GM21360 (cell line): ENCODE data around the gene KDM4B.

Experiments used
- ATAC-seq: cut with Tn5 transposase; IDR thresholded peaks from one replicate; pipeline ENCODE4 v1.9.1; 2021; ENCODE audit warnings: mild to moderate bottlenecking, moderate library complexity; ENCODE audit not compliant: unreplicated experiment

Gene KDM4B

DNA sequence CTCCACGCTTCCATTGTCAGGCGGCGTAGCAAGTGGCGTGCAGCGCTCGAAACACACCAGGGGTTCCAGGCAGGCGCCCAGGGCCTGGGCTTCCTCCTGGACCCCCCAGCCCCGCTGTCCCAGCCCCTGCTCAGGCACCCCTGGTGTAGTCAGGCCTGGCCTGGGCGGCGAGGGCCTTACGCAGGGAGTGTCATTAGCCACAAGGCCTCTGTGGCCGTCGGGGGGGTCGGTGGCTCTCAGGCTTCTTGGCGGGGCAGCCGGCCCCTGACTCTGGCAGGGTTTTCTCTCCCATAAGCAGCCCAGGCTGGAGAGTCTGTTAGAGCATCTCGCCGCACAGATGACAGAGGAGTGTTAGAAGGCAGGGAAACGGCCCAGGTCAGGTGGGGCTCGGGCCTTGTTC lies 116.7 kb downstream of the KDM4B start:
- no peak for ATAC-seq

DNA sequence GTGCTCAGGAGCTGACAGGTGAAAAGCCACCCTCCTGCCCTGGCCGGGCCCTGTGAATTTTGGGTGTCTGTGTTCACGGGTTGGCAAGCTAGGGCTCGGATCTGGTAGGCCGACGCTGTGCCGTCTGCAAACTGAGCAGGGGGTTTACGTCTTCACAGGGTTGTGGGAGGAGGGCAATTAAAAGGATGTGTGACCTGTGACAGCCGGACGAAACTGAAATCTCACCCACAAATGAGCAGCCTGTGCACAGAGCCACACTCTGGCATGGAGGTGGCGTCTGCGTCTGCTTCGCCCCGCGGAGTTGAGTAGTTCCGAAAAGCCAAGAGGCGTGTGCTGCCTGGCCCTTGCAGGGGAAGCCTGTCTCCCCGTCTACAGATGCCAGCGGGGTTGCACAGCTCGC lies 117.3 kb downstream of the KDM4B start:
- ATAC-seq = no peak

DNA sequence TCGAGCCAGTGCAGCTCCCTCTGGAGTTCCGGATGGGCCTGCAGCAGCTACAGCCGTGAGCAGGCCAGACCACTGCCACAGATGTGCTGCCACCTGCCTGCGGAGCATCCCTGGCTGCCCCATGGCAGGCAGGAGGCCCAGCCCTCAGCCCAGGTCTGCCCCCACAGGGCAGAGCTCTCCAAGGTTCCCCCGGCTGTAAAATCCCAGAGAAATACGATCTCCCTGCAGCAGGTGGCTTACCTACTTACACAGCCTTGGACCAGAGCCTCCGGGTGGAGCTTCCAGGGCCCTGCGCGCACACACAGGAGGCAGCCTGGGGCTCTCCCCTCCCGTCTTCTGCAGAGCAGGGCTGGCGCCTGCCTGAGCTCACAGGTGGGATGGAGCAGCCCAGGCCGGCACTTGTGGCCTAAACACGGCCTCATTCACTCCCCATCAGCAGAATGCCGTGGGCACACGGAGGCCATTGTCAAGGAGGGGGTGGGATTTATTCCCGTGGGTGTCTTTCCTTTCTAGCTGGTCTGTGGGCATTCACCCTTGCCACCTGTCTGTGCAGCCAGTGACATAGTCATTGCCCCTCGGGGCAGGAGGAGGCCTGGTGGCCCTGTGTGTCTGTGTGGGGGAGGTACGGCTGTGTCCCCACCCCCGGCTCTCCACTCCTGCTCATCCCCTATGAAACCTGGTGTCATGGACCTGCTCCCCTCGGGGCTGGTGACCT lies 118.0 kb downstream of the KDM4B start:
- no peak for ATAC-seq

DNA sequence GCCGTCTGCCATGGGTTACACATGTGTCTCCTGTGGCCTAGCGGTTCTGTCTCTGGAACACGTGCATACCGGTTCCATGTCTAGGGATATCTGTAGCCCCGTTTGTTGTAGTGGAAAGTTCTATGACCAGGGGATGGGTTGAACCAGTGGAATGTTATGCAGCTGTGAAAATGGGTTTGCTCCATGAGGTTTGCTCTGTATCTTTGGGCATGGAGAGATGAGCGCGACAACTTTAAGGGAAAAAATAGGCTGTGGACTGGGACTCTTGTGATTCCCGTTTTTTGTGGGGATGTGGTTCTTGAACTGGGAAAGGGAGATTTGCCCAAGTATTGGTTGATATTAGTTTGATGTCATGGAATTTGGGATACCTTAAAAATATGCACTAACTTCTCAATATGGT lies 120.4 kb downstream of the KDM4B start:
- no peak for ATAC-seq

DNA sequence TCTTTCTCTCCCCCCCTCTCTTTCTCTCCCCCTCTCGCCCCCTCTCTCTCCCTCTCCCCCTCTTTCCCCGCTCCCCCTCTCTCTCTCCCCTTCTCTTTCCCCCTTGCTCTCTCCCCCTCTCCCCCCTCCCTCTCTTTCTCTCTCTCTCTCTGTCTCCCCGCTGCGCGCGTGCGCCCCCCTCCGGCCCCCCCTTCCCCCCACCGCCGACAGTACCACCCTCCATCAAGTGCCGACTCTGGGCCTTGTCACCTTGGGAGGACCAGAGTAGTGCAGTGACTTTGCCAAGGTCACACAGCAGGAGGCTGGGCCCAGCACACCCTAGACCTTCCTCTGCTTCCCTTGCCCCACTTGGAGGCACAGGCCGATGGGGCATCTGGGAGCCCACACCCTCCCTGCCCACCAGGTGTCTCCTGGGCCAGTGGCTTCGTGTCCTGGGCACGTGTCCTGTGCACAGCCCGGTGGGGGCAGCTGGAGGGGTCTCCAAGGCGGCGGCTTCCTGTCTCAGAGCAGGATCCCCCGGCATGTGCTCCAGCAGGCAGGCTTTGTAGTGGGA lies 121.6 kb downstream of the KDM4B start:
- no peak for ATAC-seq

DNA sequence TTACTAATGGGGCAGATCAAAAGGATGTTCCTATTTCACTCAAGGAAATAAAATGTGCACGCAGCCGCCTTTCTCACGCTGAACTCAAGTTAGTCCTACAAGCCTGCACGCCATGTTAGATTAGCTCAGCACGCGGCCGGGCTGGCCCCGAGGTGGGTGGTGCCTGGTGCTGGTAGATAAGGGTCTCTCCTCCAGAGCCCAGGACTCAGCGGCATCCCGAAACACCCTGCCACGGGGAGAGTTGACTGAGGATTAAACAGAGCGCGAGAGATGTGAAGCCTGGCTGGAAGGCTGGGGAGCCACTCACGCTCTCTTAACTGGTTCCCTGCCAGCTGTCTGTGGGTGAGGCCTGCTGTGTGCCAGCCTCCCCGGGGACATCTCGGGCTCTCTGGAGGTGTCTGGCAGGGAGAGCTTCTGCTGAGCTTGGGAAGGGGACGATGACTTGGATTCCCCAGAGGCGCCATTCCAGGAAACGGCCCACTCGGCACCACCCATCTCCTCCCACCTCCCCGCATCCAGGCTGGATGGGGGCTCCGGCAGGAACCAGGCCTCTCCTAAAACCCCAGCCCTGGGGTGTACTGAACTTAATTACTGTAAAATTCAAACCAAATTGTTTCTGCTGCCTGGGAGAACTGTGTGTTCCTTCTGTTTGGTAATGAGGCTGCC lies 122.2 kb downstream of the KDM4B start:
- ATAC-seq = no peak

DNA sequence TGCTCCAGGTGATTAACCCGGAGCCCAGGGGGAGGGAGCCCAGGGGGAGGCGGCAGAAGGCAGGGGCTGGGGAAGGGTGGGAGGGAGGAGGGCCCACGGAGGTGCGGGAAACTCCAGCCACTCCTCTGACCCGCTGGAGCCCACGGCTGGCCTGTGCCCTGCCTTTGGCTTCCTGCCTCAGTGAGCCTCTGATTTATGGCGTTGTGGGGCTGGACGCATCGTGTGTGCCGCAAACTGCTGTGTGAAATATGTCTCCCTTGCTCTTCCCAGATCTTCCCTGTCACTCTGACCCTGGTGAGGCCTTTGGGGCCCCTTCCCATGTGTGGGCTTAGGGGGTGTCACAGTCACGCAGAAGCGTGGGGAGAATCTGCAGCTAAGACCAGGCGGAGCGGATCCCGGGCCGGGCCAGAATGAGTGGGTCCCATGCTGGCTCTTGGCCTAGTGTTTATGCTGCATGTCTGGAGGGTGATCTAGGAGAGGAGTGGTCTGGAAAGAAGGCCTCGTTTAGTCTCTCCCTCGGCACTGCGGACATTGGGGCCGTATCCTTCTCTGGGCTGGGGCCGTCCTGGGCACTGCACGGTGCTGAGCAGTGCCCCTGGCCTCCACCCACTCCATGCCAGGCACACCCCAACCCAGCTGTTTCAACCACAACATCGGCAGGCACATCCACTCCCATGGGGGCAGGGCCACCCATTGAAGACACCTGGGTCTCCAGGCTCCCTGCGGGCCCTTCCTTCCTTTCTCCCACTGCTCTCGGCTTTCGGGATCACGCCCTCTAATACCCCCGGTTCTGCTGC lies 123.0 kb downstream of the KDM4B start:
- ATAC-seq = no peak

DNA sequence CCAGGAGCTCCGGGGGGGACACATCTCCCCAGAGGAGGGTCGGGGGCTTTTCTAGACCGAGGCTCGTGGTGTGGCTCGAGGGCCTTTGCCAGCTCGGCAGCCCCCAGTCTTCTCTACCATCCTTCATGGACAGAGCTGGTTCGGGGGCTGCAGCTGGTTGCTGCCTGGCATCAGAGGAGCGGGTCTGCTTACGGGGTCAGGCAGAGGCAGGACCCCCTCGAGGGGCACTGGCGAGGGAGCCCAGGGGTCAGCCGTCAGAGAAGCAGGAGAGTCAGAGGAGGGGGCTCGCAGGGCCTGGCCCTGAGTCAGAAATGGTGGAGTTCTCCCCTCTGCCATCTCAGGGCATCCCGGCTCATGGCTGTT lies 123.5 kb downstream of the KDM4B start:
- ATAC-seq = no peak

DNA sequence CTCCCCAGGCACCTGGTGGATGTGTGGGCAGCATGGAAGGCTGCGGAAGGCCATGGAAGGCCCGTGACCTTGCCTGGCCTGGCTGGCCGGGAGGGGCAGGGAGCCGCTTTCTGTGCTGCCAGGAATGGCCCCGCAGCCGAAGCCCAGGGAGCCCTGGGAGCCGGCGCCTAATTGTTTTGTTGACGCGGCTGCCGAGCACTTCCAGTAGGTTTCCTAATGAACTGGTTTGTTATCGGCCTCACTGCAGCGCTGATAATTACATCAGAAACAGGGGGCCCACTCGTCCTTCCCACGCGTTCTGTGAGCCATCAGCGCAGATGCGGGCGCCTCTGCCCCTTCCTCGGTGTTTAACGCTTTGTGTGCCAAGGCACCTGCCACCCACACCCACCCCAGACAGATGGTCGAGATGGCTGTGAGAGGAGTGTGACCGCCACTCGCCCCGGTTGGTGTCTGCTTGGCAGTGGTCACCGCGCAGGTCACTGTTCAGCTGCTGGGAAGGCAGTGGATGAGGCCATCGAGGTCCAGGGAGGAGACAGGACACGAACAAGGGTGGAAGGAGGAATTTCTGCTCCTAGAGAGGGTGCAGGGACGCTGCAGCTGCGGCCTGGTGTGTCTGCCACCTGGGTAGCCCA lies 124.5 kb downstream of the KDM4B start:
- no peak for ATAC-seq

DNA sequence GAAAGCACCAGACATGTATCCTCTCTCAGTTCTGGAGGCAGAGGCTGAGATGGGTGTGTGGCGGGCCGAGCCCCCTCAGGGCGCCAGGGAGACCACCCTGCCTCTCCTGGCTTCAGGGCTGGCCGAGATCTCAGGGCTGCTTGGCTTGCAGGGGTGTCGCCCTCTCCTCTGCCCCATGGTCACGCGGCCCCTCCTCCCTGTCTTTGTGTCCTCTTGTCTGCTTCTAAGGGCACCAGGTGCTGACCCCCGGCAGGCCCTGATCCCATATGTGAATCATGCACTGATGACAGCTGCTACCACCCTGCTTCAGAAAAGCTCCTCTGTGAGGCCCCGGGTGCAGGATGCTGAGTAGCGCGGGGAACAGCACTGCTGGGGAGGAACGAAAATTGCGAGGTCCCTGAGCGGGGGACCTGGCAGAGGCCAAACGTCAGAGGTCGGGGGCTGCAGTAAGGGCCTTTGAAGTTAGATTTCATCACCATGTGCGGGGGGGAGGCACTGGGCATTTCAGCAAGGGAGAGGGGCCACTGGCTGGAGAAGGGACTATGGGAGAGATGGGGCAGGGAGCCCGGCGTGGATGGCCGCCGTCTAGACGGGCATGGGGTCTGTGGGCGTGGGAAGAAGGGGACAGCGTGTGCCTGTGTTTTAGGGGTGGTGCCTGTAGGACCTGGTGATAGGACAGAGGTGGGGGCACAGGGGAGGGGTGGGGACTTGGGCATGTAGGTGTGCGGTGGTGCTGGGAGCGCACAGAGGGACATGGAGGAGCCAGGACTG lies 125.2 kb downstream of the KDM4B start:
- ATAC-seq = no peak

DNA sequence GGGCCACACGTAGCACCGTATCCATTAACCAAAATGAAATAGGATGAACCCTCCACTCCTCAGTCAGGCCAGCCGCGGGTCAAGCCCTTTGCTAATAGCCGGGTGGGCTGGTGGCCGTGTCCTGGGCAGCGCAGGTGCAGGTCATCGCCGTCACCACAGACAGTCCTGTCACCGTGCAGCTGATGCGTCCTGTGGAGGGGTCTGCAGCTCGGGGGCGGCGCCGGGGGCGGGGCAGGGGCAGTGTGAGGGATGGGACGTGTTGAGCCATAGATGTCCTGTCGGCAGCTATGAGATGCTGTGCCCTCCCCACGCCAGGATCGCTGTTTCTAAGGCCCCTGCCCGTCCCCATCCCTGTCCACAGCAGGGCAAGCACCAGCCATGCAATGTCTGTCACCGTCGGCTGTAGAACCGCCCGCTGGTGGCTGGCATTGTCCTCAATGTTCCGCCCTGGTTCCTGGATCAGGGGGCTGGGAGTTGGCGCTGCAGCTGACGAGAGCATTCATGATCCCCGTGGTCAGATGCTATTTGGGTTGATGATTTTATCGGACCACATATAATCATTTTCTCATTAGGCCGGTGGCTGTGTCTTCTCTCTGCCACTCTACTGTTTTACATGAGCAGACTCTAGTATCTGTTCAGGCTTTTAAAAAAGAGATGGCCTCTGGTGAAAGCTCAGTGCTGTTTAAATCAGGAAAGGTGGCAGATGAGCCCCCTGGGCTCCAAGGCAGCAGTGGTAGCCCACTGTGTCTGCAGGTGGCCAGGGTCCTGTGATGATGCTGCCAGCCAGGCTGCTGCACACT lies 126.1 kb downstream of the KDM4B start:
- ATAC-seq = no peak

DNA sequence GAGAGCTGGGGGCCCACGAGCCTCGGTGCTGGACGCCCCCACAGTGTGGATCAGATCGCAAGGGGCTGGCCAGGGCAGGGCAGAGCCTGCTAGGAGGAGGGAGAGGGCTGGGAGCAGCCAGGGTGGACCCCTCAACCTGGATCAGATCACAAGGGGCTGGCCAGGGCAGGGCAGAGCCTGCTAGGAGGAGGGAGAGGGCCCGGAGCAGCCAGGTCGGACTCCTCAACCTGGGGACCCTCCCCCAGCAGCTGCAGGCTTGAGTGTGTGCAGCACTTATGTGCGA lies 126.6 kb downstream of the KDM4B start:
- no peak for ATAC-seq

DNA sequence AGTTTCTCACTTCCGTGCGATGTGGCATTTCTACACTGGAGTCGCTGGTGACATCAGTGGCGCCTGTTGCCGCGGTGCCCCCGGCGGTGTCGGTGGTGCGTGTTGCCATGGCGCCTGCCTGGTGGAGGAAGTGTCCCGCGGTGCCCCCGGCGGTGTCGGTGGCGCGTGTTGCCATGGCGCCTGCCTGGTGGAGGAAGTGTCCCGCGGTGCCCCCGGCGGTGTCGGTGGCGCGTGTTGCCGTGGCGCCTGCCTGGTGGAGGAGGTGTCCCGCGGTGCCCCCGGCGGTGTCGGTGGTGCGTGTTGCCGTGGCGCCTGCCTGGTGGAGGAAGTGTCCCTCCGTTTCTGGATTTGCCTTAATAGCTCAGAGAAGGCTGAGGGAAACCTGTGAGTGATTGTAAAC lies 127.6 kb downstream of the KDM4B start:
- no peak for ATAC-seq

DNA sequence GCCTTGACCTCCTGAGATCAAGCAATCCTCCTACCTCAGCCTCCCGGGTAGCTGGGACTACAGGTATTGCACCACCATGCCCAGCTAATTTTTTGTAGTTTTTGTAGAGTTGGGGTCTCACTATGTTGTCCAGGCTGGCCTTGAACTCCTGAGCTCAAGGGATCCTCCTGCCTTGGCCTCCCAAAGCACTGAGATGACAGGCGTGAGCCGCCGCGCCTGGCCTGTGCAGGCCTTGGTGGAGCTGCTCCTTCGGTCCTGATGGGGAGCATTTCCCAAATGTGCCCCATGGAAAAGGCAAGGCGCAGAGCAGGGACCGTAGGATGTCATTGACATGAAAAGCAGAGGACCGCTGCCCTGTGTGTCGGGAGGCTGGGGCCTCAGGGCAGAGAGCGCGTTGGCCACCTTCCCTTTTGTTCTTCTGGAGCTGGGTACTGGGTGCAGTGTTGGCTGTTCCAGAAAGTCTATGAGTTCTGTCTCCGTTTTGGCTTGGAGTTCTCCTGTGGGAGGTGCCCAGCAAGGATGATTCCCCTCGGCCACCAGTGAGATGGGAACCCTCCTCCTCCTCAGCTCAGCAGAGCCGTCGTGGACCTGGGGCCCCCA lies 128.5 kb downstream of the KDM4B start:
- ATAC-seq = no peak

DNA sequence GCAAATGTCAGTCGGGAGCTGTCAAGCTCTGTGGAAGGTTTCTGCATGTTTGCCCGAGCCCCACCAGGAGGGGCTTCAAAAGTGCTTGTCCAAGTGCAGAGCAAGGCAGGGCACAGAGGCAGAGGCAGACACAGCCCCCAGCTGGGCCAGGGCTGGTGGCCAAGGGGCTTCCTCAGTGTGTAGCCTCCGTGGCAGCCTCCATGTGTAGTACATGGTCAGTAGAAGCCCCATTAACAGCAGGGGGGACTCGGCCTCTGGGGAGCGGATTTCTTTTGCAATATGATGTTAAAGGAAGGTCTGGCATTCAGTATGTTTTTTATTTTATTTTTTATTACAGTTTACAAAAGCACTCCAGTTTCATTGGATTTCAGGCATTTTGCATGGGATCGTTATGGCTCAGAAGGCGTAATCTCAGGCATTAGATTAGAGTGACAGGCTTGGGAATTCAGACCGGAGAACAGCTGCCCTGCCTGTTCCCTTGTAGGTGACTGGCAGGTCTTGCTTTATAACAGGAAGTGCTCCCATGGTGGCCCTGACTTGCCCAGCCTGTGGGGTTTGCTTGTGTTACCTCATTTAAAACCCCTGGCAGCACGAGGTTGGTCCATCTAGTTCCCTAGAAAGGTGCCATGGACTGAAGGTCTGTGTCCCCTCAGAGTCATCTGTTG lies 129.2 kb downstream of the KDM4B start:
- no peak for ATAC-seq

DNA sequence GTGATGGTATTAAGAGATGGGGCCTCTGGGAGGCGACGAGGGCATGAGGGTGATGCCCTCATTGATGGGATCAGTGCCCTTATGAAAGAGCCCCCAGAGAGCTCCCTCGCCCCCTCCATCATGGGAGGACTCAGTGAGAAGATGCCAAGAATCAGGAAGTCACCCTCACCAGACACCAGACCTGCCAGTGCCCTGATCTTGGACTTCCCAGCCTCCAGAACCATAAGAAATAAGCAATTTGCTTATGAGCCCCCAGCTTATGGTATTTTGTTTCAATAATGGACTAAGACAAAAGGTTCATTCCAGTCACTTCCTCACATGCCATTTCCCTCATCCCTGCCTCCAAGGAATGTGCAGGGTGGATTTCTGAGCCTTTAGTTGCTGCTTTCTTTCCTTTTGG lies 129.7 kb downstream of the KDM4B start:
- no peak for ATAC-seq

DNA sequence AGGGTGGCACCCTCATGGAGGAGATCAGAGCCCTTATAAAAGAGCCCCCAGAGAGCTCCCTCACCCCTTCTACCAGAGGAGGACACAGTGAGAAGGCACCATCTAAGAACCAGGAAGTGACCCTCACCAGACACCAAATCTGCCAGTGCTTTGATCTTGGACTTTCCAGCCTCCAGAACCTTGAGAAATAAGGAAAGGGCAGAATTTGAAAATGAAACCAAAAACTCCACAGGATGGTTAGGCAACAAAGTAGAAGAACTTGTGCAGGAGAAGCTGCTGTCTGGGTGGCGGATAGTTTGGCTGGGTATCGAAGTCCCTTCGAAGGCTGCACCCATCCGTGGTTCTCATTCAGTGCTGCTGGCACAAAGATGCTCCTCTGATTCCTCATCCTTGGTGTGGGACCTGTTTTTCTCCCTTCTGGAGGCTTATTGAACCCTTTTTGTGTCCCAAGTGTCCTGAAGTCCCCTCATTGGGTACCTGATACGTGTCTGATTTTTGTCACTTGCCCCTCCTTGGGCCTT lies 130.8 kb downstream of the KDM4B start:
- ATAC-seq = no peak

DNA sequence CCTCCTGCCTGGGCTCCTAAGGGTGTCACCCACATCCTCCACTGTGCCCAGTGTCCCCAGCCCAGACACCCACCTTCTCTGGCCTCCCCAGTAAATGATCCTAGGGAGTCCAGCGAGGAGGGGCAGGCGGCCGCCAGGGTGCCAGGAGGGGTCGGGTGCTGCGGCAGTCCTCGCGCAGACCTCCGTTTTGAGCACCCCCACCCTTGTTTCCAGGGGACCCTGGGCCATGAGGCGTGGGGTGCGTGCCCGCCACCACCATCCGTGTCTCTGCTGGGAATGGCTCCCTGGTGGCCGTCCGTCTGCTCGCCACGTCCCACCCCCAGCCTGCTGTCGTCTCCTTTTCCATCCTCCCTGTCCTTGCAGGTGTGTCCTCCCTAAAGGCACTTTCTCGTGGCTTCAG lies 133.0 kb downstream of the KDM4B start:
- no peak for ATAC-seq

DNA sequence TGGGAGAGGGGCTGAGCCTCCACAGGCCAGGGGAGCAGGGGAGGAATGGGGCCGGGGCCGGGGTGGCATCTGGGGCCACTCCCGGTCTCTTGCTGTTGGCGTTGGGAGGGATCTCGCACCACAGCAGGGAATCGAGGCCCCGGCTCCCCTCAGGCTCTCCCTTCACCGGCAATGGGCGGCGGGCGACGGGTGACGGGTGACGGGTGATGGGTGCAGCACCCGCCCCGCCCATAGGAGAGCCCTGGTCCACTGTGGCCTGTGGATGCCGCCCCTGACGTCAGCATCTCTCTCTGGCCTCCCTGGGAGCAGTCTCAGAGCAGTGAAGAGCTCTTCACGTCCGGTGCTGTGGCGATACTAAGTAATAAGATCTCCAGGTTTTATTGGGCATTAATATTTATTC lies 133.6 kb downstream of the KDM4B start:
- no peak for ATAC-seq
